GM04504 (cell line): ENCODE data around the gene KCNIP4.

Source experiments
- DNase-seq: peaks from one replicate; pipeline ENCODE4 v3.0.0-alpha.2; 2012; ENCODE audit warnings: low read depth

Gene KCNIP4

GRCh38 chr4:21191317-21191716, 757.3 kb downstream of the KCNIP4 start:
- DNase-seq, result no peak

GRCh38 chr4:21184788-21185187, 763.8 kb downstream of the KCNIP4 start:
- DNase-seq, result no peak

GRCh38 chr4:21181716-21182115, 766.9 kb downstream of the KCNIP4 start:
- no peak for DNase-seq

GRCh38 chr4:21177871-21178270, 770.7 kb downstream of the KCNIP4 start:
- DNase-seq, result no peak

GRCh38 chr4:21177092-21177491, 771.5 kb downstream of the KCNIP4 start:
- DNase-seq, result no peak

GRCh38 chr4:21167711-21168110, 780.9 kb downstream of the KCNIP4 start:
- no peak for DNase-seq

- no peak for DNase-seq
Observed at GRCh38 chr4:21155367-21155766, 793.2 kb downstream of the KCNIP4 start.

- DNase-seq, result no peak
Observed at GRCh38 chr4:21139327-21139726, 809.2 kb downstream of the KCNIP4 start.

GRCh38 chr4:21136051-21136630, 812.4 kb downstream of the KCNIP4 start:
- no peak for DNase-seq

- no peak for DNase-seq
Observed at GRCh38 chr4:21134994-21135393, 813.6 kb downstream of the KCNIP4 start.

GRCh38 chr4:21130606-21131005, 818.0 kb downstream of the KCNIP4 start:
- DNase-seq, result no peak

GRCh38 chr4:21126014-21126512, 822.5 kb downstream of the KCNIP4 start:
- no peak for DNase-seq

GRCh38 chr4:21118301-21118700, 830.3 kb downstream of the KCNIP4 start:
- no peak for DNase-seq

- DNase-seq, result no peak
Observed at GRCh38 chr4:21117541-21118180, 830.9 kb downstream of the KCNIP4 start.

- DNase-seq, result no peak
Observed at GRCh38 chr4:21113496-21114223, 834.9 kb downstream of the KCNIP4 start.

GRCh38 chr4:21102667-21103066, 845.9 kb downstream of the KCNIP4 start:
- DNase-seq, result no peak

GRCh38 chr4:21097865-21098264, 850.7 kb downstream of the KCNIP4 start:
- DNase-seq, result no peak

- DNase-seq, result no peak
Observed at GRCh38 chr4:21097026-21097425, 851.5 kb downstream of the KCNIP4 start.

GRCh38 chr4:21092531-21092930, 856.0 kb downstream of the KCNIP4 start:
- DNase-seq, result no peak

- DNase-seq, result no peak
Observed at GRCh38 chr4:21090094-21090666, 858.4 kb downstream of the KCNIP4 start.

GRCh38 chr4:21083413-21083812, 865.2 kb downstream of the KCNIP4 start:
- DNase-seq, result no peak

GRCh38 chr4:21077967-21078366, 870.6 kb downstream of the KCNIP4 start:
- no peak for DNase-seq

GRCh38 chr4:21067351-21067750, 881.2 kb downstream of the KCNIP4 start:
- DNase-seq, result no peak
